ENCODE measurements around the gene SULF2.

SULF2 gene

DNA sequence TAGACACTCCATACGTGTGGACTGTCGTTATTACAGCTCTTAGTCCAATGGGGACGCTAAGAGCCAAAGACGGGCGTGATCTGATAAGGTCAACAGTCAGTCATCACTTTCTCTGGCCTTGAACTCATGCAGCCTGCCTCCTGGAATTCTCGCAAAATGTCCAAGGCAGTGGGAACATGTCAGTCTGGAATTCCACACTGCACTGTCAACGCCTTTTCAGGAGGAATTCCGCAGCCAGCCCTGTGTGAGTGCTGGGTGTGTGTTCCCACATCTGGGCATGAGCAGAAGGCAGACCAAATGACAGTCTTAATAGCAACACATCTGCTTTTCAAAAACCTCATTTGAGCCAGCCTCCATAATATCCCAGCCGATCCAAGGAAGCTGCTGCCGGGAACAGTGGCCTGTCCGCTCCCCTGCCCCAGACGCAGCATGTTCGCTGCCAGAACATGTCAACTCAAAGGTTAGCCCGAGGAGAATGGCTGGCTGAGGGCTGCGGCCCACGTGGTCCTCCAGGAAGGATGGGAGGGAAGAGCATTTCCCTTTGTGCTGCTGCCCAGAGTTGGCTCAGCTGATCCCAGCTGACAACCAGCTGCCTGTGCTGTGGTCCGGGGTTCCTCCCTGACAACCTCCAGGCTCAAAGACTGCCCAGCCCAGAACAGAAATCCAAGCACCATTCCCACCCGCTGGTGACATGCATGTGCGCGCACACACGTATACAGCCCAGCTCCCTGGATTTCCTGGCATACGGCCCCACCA is 103.1 kb downstream of the SULF2 start:
- no peak for FAIRE-seq

GRCh38 chr20:47680804-47681529 is 104.3 kb downstream of the SULF2 start:
- FAIRE-seq, result no peak

DNA sequence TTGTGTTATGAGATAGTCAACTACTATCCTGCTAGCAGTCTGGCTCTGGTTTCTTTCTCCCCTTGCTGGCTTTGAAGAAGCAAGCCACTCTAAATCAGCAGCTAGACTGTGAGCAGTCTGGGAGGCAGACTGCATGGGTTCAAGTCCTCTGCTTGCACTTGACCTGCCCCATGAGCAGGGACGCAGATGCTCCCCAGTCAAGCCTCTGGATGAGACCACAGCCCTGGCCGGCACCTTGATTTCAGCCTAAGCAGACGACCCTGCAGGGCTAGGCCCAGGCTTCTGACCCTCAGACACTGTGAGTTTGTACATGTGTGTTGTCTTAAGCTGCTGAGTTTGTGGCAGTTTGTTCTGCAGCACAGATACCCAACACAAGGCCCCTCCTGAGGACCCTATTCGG is 105.8 kb downstream of the SULF2 start:
- FAIRE-seq, result no peak

- no peak for FAIRE-seq
Measured at GRCh38 chr20:47678536-47678935, 106.7 kb downstream of the SULF2 start.

GRCh38 chr20:47677635-47678453 is 107.4 kb downstream of the SULF2 start:
- no peak for FAIRE-seq

DNA sequence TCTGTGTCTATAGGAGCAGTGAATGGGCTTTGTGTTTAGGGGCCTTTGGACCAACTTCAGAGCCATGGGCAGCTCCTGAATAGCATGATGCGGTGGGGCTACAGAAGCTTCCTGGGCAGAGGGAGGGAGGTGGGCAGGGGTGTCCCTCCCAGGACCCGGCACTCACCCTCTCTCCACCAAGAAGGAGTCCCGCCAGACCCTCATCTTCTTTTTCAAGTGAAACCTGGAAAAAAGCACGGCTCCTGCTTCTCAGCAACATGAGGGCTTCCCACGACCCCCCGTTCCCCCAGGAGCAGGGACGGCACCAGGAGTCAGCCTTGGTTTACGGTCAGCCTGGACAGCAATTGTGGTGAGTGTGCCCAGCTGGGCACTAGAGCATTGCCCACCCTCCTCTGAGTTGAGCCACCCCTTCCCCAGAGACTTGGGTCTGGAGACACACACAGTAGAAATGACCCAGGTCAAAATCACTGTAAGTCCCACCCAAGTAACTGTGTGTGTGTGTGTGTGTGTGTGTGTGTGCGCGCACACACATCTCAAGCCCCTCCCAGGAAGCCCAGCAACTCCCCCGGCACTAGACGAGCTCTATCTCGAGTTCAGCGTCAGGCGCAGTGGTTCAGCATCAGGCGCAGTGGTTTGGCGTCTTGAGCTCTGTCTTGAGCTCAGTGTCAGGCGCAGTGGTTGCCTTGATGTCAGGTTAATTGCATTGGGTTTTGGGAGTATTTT is 108.2 kb downstream of the SULF2 start:
- no peak for FAIRE-seq

DNA sequence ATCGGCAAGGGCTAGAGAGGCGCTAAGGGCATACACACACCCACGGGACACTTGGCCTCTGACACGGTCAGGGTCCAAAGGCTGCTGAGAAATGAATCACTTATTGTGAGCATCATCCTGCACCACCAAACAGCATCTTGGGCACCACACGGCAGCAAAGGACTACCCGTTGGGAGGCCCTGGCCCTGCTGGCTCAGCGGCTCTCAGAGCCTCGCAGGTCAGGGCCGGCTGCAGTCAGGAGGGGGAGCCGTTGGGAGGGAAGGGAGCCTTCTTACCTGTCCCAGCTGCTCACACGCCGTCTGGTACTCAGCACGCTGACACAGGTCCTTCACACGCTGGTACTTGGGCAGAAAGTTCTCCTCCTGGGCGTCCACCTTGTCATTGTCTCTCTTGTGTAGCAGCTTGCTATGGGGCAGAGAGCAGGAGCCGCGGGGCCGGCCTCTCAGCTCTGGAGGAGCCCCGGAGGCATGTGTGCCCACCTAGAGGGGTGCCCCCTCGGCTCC is 109.0 kb downstream of the SULF2 start:
- no peak for FAIRE-seq

DNA sequence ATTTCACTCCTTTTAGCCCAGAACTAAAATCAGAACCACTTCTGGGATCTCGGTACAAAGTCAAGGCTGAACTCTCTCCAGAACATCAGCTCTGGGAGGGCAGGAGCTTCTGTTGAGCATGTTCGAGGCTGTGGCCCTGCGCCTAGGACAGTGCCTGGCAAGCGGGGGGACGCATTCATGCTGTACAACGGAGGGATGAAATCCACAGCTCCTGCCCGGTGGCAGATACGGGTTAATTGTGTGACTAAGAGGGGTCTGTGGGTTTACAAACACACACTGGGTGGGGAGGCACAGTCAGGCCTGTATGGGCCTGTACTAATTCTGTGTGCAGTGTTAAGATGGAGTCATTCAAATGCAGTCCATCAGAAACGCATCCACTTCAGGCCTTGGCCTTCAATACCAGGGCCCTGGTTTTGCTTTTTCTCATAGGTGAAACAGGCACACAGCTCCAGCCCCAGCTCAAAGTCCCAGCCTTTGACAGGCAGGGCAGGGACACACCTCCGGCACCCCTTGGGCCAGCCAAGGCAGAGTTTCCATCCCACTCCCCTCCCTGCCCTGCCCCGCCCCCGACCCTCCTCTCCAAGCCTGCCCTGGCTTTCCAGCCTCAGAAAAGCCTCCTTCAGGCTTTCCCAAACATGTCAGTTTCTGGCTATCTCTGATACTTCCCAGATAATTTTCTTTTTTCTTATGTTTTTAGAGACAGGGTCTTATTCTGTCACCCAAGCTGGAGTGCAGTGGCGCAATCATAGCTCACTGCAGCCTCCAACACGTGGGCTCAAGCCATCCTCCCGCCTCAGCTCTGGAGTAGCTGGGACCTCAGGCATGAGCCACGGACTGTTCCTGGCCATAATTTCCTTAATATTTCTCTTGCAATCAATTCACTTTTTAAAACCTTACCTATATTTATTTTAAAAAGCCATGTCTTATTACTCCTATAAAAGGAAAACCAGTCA is 109.8 kb downstream of the SULF2 start:
- FAIRE-seq, result no peak

DNA sequence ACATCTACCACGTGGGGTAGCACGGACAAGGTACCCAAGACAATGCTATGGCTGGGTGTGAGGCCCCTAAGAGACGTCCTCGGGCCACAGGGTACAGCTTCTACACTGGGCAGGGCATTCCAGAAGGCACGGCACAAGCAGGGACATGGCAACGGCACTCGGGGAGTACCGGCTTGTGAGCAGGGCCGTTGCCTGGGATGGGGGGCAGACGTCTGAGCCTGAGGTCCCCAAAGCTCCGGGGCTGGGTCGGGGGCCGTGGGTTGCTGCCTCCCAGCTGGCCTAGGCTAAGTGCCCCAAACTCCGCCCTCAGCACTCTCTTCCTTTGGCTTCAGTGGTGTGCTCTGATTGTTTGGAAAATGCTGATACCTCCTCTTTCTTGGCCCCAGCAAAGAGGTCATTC is 110.6 kb downstream of the SULF2 start:
- FAIRE-seq, result no peak

DNA sequence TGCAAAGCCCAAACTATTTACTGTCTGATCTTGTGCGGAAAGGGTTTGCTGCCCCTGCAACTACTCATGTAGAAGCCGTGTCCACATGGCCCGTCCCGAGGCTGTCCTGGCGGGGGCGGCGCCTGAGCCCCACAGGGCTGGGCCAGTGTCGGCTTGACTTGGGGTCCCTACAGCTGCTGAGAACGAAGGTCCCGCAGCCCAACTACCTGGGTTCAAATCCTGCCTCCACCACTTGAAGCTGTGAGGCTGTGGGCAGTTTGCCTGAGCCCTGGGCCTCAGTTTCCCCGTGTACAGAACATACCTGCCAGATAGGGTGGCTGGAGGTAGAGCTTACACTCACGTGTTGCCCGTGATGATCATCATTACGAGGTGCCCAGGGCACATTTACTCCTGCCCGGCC is 111.1 kb downstream of the SULF2 start:
- no peak for FAIRE-seq

DNA sequence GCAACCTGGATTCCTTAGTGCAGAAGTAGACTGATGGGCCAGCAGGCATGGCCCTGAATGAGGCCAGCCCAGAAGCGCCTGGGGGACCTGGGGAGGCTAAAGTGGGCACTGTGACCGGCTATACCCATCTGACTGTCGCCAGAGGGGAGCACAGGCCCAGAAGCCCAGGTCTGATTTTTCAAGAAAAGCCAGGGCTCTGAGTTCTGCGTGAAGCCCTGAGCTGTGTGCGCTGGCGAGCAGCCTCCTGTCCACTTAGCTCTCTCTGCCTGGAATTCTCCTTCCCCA is 111.7 kb downstream of the SULF2 start:
- FAIRE-seq, result no peak

DNA sequence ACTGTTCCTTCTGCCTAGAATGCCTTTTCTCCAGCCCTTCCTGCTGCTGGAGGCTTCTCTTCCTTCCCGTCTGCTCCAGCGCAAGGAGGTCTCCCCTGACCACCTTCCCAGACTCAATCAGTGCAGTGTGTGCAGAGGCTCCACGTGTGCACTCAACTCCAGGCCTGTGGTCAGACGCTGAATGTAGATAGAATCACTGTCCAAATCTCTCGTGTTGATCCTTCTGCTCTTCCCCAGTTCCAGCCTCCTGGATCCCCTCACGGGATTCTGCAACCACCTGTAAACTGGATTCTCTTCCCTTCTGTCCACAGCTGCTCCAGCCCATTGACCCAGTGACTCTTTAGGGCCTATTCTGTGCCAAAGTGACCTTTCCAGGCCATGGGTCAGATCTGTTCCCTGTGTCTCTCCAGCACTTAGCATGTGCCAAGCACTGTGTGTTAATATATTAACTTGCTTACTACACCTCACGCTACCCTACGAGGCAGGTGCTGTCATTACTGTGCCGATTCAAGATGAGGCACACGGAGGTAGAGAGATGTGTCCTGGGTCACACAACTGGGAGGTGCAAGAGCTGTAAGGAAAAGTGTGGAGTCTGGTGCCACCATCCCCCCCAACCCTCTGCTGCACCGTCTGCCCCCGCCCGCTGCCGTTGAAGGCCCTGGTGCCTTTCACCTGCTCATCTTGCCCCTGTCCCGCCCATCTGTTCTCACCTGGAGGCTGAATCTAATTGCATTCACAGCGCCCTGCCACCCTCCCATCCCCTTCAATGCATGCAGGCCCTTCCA is 112.2 kb downstream of the SULF2 start:
- FAIRE-seq, result no peak

DNA sequence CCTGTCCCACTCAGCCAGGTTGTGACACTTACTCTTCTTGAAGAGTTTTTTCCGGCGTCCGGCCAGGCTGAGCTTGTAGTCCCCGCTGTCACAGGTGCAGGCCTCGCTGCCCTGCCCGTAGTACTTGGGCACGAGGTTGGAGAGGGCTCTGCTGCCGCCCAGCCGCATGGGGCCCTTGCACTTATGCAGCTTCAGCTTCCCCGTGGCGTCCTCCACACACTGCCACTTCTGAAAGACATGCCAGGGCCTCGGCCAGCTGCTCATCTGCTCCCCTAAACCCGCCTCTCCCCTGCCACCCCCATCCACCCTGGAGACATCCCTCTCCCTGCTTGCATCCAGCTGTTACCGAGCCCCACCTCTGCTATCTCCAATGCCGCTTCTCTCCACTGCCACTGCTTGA is 113.1 kb downstream of the SULF2 start:
- no peak for FAIRE-seq

DNA sequence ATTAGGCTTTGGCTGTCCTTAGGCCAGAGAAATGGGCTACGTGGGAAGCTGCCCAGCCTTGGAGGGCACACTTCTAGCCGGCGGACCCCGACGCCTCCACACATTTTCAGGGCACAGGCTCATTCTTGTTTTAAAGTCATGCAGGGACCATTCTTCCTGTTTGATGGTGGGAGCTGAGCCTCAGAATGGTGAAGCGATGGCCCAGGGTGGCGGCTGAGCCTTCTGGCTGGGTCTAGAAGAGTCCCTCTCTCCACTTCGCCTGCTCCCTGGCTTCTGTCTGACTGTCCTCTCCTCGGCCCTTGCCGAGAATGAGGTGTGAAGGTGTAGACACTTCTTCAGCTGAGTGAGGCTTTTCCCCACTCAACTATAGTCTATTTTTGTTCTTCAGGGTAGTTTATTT is 114.4 kb downstream of the SULF2 start:
- no peak for FAIRE-seq

GRCh38 chr20:47669927-47670890 is 115.1 kb downstream of the SULF2 start:
- FAIRE-seq, result no peak

DNA sequence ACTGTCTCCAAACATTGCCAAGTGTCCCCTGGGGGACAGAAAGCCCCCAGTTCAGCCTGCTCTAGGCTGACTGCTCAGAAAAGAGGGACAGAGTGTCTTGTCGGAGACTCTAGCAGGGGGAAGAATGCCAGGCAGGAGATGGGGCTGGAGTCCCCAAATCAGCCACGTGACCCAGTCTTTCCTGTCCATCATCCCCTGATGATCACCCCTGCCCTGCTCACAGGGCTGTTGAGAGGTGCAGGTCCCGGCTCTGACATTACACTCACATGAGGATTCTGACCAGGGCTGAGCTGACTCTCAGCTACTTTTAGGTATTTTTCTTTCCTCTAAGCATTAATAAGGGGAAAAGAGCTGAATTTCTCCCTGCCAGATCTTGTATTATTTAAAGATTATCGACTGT is 115.8 kb downstream of the SULF2 start:
- FAIRE-seq, result no peak

DNA sequence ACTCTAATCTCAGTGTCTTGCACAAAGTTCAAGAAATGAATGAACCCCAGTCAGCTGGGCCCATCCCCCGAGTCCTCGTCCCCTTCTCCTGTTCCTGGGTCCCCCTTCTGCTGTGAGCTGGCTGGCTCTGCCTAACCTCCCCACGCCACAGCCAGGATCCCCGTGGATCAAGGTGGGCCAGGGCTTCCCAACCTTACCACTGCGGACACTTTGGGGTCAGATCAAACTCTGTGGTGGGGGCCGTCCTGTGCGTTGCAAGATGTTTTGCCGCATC is 116.2 kb downstream of the SULF2 start:
- FAIRE-seq, result no peak

GRCh38 chr20:47668313-47669151 is 116.7 kb downstream of the SULF2 start:
- FAIRE-seq, result no peak
